GM18951 (cell line): ENCODE measurements around the gene SYT11.
A peak's percentile ranks its signal among the peaks of the same experiment; 100 is the strongest.

Experiments
- POLR2A ChIP-seq: IDR thresholded peaks from 4 replicates; pipeline ENCODE4 v1.6.1; 2011; ENCODE audit warnings: mild to moderate bottlenecking; ENCODE audit not compliant: insufficient read length, insufficient read depth; ENCODE audit errors: extremely low read depth
- in situ Hi-C: fragments of 300-500 bp; cut with MboI; formaldehyde crosslinking; loops from one replicate; pipeline ENCODE4 v1.12.0; 2022; ENCODE audit warnings: low sequenced_read_pairs, mixed read lengths, inconsistent platforms; ENCODE audit not compliant: unreplicated experiment

The SYT11 gene

DNA sequence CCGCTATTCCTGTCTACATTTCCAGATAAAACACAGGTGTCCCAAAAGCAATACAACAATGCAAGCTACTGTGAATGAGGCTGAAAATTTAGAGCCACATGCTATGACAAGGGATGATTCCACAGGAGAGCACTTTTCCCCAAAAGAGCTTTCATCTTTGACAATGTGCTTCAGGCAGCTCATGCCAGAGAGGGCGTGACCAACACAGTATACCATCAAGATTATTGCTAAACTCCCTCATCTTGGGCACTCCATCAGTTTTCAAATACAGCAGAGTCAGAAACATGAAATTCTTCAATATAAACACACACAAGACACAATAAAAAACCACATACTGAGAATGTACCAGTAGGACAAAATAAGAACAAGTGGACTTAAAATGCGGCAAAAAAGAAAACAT is 9.0 kb upstream of the SYT11 start:
- TF ChIP-seq POLR2A, result no peak
- in situ Hi-C loops, result no loop called here

DNA sequence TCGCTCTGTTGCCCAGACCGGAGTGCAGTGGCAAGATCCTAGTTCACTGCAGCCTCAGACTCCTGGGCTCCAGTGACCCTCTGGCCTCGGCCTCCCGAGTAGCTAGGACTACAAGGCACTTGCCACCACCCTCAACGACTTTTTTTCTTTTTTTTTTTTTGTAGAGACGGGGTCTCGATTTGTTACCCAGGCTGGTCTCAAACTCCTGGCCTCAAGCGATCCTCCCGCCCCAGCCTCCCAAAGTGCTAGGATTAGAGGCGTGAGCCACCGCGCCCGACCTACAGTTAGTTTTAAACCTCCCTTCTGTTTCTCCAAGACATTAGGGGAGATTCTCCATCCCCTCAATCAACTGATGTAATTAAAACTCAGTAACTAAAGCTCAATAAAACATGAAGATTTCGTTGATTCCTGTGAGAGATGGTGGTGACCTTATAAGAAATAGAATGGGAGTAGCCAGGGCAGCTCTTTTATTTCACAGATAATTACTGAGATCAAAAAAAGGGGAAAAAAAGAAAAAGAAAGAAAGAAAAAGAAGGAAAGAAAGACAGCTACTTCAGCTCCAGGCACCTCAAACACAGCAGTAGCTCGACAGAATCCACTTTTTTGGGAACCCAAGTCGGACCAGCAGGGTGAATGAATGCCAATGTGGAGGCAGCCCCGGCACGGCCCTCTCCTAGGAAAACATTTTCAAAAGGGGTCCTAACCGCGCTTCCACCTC is 3.0 kb upstream of the SYT11 start:
- TF ChIP-seq POLR2A, result no peak
- in situ Hi-C loops, result no loop called here

DNA sequence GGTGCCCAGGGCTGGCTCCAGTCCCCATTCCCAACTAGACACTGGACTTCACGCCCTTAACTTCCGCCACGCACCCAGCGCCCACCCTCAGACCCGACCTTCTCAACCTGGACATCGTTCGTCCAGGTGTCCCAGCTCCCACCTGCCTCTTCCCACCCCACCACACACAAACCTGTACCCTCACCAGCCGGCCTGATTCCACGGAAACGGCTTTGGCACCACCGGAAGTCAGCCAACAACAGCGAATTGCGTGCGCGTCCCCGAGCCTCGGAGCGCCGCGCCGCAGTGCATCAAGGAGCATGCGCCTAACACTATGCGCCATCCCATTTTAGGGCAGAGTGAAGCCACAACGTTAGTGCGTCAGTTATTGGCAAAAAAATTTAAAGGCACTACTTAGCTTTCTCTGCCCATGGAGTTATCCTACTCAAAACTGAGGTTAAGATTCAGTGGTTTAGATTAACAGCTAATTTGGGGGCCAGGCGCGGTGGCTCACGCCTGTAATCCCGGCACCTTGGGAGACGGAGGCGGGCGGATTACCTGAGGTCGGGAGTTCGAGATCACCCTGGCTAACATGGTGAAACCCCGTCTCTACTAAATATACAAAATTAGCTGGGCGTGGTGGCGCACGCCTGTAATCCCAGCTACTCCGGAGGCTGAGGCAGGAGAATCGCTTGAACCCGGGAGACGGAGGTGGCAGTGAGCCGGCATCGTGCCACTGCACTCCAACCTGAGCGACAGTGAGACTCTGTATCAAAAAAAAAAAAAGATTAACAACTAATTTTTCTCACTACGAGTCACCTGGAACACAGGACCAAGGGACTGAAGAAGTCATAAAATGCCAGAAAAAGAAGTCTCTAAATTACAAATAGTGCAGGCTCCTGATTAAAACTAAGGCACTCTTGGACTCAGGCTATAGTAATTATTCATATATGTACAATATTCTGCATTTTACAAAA is 2.1 kb upstream of the SYT11 start, which contains the start of gene GON4L:
GON4L (minus strand) TSS at position 240 of the 956 bp plus-strand sequence. CDS start 3,434 bp downstream, outside the sequence.
- peak; percentile 90 for TF ChIP-seq POLR2A
- in situ Hi-C loops, result no loop called here

DNA sequence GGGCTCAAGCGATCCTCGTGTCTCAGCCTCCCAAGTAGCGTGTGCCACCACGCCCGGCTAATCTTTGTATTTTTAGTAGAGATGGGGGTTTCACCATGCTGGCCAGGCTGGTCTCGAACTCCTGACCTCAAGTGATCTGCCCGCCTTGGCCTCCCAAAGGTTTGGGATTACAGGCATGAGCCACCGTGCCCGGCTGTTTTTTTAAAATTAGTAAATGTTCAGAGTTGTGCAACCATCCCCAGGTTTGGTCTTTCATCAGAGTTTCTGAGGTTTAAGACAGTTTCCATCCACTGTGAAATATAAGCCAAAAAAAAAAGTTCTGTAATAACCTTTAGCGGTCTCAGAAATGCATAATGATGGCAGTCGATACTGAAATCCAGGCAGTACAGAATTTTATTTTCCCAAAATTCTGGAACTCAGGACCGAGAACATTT is 550 bp upstream of the SYT11 start:
- in situ Hi-C loops, result no loop called here
- TF ChIP-seq POLR2A, result no peak

DNA sequence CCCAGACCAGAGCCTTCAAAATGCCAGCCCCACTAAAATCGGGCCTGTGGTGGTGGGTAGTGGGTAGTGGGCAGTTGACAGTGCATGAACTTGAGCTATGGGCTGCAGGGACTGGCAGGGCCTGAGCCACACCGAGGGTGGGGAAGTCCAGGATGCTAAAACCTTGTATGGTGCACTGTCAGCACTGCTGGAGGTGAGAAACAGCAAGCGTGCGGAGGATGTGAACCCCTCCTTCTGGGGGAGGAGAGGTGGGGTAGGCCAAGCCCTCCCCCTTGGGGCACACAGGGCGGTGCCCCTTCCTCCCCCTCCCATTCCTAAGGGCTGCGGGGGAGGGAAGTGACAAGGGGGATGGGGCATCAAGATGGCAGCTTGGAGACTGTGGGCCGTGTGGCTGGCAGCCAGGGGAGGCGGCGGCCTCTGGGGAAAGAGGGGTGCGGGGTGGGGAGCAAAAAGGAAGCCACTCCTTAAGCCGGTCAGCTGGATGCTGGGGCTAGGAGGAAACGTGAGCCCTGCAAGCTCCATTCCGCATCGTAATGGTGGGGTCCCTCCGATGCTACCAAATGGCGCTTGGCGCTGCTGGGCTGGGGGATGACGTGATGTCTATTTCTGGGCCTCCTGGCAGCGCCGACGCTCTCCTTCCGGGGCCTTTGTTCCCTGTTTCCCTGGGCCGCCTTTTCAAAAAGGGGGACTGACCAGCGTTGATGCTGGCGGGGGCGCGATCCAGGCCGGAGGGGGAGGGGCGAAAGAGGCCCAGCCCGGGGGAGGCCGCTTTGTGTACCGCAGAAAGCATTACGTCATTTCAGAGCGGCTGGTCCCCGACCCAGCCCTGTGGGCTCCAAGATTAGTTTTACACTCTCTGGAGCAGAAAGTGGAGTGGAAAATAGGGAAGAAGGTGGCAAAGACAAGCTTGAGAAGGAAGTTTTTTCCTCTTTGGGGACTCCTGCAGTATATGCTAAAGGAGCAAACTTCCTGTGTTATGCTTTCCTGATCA is 809 bp downstream of the SYT11 start:
- peak; percentile 30 for TF ChIP-seq POLR2A
- in situ Hi-C loops, result no loop called here

DNA sequence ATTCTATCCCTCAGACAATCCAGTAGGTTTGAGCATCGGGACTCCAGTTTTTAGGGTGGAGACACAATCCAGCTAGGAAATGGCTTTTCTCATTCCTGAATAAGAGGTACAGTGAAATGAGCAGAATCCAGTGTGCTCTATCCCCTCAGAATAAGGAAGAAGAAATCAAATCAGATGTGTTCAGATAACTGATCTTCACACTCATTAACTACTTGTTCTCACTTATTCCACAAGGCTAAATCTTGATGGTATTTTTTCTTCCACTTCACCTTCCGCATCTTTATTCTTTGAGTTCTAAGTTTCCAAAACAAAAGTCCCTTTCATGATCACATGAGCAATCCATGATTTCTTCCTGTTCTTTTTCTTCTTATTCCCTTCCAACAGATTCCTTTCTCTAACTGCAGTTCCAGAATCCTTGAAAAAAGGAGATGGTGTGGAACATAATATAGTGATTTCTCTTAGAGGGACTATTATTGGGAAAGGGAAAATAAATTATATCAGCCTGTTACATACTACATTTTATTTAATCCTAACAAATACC is 1.7 kb downstream of the SYT11 start:
- TF ChIP-seq POLR2A, result no peak
- in situ Hi-C loops, result no loop called here

DNA sequence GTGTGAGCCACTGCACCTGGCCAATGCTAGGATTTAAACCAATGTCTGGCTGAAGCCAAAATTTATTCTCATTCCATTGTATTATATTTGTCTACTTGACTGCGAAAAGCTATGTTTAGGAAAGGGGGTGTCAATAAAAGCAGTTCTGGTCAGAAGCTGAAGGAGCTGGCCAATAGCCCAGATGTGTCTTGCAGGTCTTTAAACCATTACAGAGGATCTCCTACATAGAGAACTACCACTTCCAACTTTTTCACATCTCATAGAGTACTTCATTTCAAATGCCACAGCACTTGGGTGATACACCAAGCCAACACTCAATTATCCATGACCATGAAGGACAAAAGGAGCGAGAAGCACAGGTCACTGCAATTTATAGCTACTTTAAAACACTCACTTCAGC is 2.5 kb downstream of the SYT11 start:
- in situ Hi-C loops, result no loop called here
- no peak for TF ChIP-seq POLR2A

DNA sequence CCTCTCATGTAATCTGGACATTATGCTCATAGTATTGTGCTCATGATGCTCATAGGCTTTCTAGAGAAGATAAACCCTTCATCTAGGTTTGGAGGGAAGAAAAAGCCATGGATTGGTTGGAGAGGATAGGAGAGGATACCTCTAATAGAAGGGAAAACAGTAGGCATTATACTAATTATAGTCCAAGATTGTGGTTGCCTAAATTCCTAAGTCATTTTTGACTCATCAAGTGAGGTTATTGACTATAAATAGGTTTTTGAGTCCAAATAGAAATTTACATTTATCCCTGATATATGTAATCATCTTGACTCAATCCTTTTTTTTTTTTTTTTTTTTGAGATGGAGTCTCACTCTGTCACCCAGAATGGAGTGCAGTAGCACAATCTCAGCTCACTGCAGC is 5.0 kb downstream of the SYT11 start:
- in situ Hi-C loops, result no loop called here
- no peak for TF ChIP-seq POLR2A

DNA sequence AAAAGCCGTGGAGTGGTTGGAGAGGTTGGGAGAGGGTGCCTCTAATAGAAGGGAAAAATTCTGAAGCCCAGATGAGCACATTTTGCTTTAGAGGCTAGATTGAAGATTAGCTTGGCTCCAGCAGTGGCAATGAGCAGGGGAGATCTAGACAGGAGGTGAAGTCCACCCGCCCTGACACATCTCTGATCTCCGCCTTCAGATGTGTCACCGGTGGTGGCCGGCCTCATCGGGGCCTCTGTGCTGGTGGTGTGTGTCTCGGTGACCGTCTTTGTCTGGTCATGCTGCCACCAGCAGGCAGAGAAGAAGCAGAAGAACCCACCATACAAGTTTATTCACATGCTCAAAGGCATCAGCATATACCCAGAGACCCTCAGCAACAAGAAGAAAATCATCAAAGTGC is 8.4 kb downstream of the SYT11 start:
- no peak for TF ChIP-seq POLR2A
- in situ Hi-C loops, result no loop called here

DNA sequence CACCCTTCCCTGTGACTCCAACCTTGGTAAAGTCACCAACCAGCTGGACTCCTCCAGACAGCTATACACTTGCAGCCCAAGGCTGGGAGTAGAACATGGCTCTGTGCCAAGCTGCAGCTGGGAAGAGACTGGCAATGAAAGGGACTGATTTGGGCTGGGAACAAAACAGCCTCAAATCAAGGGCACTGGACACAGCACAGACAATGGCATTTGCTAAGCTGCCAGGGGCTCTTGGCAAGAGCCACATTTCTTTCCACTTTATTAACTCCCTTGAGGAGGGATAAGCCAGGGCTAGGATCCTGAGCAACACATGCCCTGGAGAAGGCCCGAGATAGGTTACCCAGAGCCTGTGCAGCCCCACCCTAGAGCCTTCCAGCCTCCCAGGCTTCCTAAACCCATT is 12.0 kb downstream of the SYT11 start:
- in situ Hi-C loops, result no loop called here

DNA sequence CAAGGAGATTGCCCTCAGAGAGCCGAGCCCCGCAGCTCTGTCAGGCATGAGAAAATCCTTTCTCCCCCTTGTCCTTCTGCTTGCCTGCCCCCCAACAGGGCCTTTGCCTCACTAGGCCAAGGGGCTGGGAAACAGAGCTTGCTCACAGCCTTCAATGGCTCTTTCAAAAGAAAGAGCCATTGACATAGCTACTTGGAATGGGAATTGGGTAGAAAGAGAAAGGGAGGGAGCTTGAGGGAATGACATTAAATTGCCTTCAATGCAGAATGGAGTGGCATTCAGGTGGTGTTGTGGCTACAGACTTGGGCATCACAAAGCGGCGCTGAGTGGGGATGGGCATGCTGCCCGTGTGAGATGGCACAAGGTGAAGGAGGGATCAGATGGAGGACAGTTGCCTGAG is 13.2 kb downstream of the SYT11 start:
- TF ChIP-seq POLR2A, result no peak
- in situ Hi-C loops, result no loop called here

More for the DNA sequence above, 12.0 kb downstream of the SYT11 start:
- TF ChIP-seq POLR2A, result no peak

DNA sequence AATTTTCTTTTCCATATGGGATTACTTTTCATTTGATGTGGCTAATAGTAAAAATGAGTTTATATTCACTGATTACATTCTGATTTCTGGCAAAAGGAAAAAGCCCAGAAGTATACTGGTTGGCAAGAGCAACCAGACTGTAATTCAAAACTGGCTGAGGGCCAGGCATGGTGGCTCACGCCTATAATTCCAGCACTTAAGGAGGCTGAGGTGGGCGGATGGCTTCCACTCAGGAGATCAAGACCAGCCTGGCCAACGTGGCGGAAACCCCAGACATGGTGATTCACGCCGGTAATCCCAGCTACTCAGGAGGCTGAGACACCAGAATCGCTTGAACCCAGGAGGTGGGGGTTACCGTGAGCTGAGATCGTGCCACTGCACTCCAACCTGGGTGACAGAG is 14.5 kb downstream of the SYT11 start:
- in situ Hi-C loops, result no loop called here

More for the DNA sequence above, 14.5 kb downstream of the SYT11 start:
- no peak for TF ChIP-seq POLR2A
